CD14-positive monocyte (primary cell): Measurements from ENCODE around the gene ADH1A. TPM values are rescaled to one million over a fixed set of nuclear protein-coding genes. Genes with fewer than 3 reads are reported as not detected.

Experiments
- DNase-seq, 3 donors: peaks; one replicate each; pipeline ENCODE4 v3.0.0-alpha.2; 2011 to 2022
- H2AFZ ChIP-seq: 2 replicates; pipeline ENCODE4 v1.6.0; 2012; ENCODE audit warnings: mild to moderate bottlenecking, low read depth, low read length, inconsistent platforms; ENCODE audit not compliant: insufficient read depth, poor library complexity, severe bottlenecking
- H3K27ac ChIP-seq, 2 donors: 1 replicate in 1 of 2; 2 replicates in 1 of 2; pipeline ENCODE4 v1.5.1; 2012 to 2013; ENCODE audit warnings: low read length in 2 of 2, control low read depth in 1 of 2, inconsistent platforms in 1 of 2, low read depth in 1 of 2, mild to moderate bottlenecking in 1 of 2
- H3K27me3 ChIP-seq, 2 donors: one replicate each; pipeline versions ENCODE4 v1.6.0 to v1.6.1; 2011 to 2013; ENCODE audit warnings: low read length in 2 of 2; ENCODE audit not compliant: control insufficient read depth in 2 of 2, insufficient read depth in 2 of 2
- H3K36me3 ChIP-seq, 2 donors: replicated peaks in 1 of 2; 1 replicate in 1 of 2; 2 replicates in 1 of 2; pipeline versions ENCODE4 v1.5.1 to v1.6.1; 2012 to 2013; ENCODE audit warnings: low read length in 2 of 2, control low read depth in 1 of 2, inconsistent platforms in 1 of 2, mild to moderate bottlenecking in 1 of 2; ENCODE audit not compliant: insufficient read depth in 2 of 2, control insufficient read depth in 1 of 2
- H3K4me1 ChIP-seq, 2 donors: 1 replicate in 1 of 2; 2 replicates in 1 of 2; pipeline versions ENCODE4 v1.5.1 to v1.6.1; 2012 to 2013; ENCODE audit warnings: low read length in 2 of 2, control low read depth in 1 of 2, inconsistent platforms in 1 of 2, mild to moderate bottlenecking in 1 of 2, moderate library complexity in 1 of 2; ENCODE audit not compliant: insufficient read depth in 2 of 2, control insufficient read depth in 1 of 2
- H3K4me2 ChIP-seq: replicated peaks from 2 replicates; pipeline ENCODE3; 2012; ENCODE audit warnings: low read length, moderate library complexity, mild to moderate bottlenecking; ENCODE audit not compliant: poor library complexity, severe bottlenecking; ENCODE audit errors: extremely low read depth
- H3K4me3 ChIP-seq, 3 experiments: fragments of 200-600 bp in 1 of 3; sonication (generic) in 1 of 3; replicated peaks in 1 of 3; 1 replicate in 2 of 3; 2 replicates in 1 of 3; pipeline ENCODE4 v1.5.1; 2011 to 2013; ENCODE audit warnings: low read length in 3 of 3, mild to moderate bottlenecking in 3 of 3, control low read depth in 2 of 3, low read depth in 2 of 3, inconsistent platforms in 1 of 3, moderate library complexity in 1 of 3
- H3K79me2 ChIP-seq: 2 replicates; pipeline ENCODE4 v1.6.0; 2012; ENCODE audit warnings: mild to moderate bottlenecking, control low read depth, inconsistent platforms, low read length, moderate library complexity; ENCODE audit not compliant: insufficient read depth
- H3K9ac ChIP-seq: 2 replicates; pipeline ENCODE4 v1.6.0; 2017; ENCODE audit warnings: low read length, mild to moderate bottlenecking; ENCODE audit not compliant: insufficient read depth, poor library complexity, severe bottlenecking
- H3K9me3 ChIP-seq, 2 donors: replicated peaks in 1 of 2; 1 replicate in 1 of 2; 2 replicates in 1 of 2; pipeline versions ENCODE4 v1.5.1 to v1.6.1; 2012 to 2013; ENCODE audit warnings: low read length in 2 of 2, control low read depth in 1 of 2; ENCODE audit not compliant: control insufficient read depth in 1 of 2, insufficient read depth in 1 of 2
- H4K20me1 ChIP-seq: 2 replicates; pipeline ENCODE4 v1.6.0; 2012; ENCODE audit warnings: mild to moderate bottlenecking, low read length, control low read depth, moderate library complexity; ENCODE audit not compliant: insufficient read depth
- H3K27ac Mint-ChIP-seq, 7 donors: one replicate each; pipeline ENCODE4 v1.8.0; 2020; ENCODE audit warnings: mild to moderate bottlenecking in 7 of 7, mixed read lengths in 7 of 7, moderate library complexity in 6 of 7, inconsistent platforms in 2 of 7
- H3K27me3 Mint-ChIP-seq, 3 donors: one replicate each; pipeline ENCODE4 v1.8.0; 2021 to 2022; ENCODE audit warnings: low read depth in 3 of 3, mild to moderate bottlenecking in 3 of 3, mixed read lengths in 3 of 3, moderate library complexity in 3 of 3, inconsistent platforms in 1 of 3
- H3K36me3 Mint-ChIP-seq, 2 donors: one replicate each; pipeline ENCODE4 v1.8.0; 2020; ENCODE audit warnings: mixed read lengths in 2 of 2, inconsistent platforms in 1 of 2, mild to moderate bottlenecking in 1 of 2
- H3K4me1 Mint-ChIP-seq: one replicate; pipeline ENCODE4 v1.8.0; 2020; ENCODE audit warnings: mild to moderate bottlenecking, mixed read lengths
- H3K4me3 Mint-ChIP-seq, 2 donors: one replicate each; pipeline ENCODE4 v1.8.0; 2020; ENCODE audit warnings: mild to moderate bottlenecking in 2 of 2, mixed read lengths in 2 of 2, moderate library complexity in 1 of 2
- H3K9me3 Mint-ChIP-seq, 7 donors: one replicate each; pipeline ENCODE4 v1.8.0; 2020 to 2022; ENCODE audit warnings: mixed read lengths in 7 of 7, mild to moderate bottlenecking in 6 of 7, moderate library complexity in 6 of 7, inconsistent platforms in 2 of 7
- WGBS: methylation state at CpG from one replicate; pipeline ENCODE4 v1.1.5; 2013; ENCODE audit warnings: missing lambda C conversion rate; ENCODE audit not compliant: insufficient coverage; 5-methylcytosine and 5-hydroxymethylcytosine counted together
- intact Hi-C, 2 donors: fragments of 100-400 bp; cut with micrococcal nuclease; formaldehyde crosslinking; loops; one replicate each; pipeline versions ENCODE4 v1.15.0 to v1.15.1; 2023
- polyA plus RNA-seq, 3 donors: library from polyadenylated mRNA; depleted of rRNA in 1 of 3; unstranded in 2 of 3; stranded (reverse) in 1 of 3; fragments of 300-500 nt in 2 of 3; fragments of >200 nt in 1 of 3; fragmentation: Illumina TruSeq in 2 of 3; gene quantifications; 1 replicate in 2 of 3; 2 replicates in 1 of 3; pipeline ENCODE4 v1.2.3, GENCODE V29; 2012 to 2021
- TF ChIP-seq, protein P1 (sequence below): fragments of 200-600 bp; IDR thresholded peaks from one replicate; pipeline ENCODE4 v1.8.0; 2022; ENCODE audit warnings: antibody characterized with exemption, mild to moderate bottlenecking

ADH1A gene
- polyA plus RNA-seq, 3 donors, result not detected

DNA sequence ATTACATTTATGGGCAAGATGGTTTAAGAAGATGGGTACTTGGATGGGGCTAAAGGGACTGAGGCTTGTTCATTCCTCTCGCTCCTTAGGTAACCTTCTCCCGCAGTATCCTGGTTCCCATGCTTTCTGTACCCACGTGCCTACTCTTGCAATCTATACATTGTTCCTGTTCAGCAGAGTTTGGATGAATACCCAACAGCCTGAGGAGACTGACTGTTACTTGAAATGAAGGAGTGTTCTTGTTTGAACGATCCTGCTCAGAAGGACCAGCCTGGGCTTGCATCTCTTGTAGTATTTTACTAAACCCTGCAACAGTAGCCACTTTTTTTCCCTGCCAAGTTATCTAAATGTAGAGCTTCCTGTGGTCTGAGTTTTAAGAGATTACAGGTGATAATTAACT is 38.0 kb downstream of the ADH1A start:
- Histone ChIP-seq H3K27me3 (no peaks in the 10 kb centered on the region), H3K4me3 (no peak overlapping the region), H2AFZ (no peak overlapping the region), H3K27ac (no peak overlapping the region), H3K79me2 (no peaks in the 10 kb centered on the region), H4K20me1 (no peaks in the 10 kb centered on the region), H3K9ac (no peak overlapping the region), H3K36me3 (no peaks in the 10 kb centered on the region), H3K9me3 (peaks cover 7 to 10% of the 10 kb centered on the region in 2 donors), H3K4me2 (no peak overlapping the region), H3K4me1 (no peaks in the 10 kb centered on the region)
- H3K4me3 Mint-ChIP-seq, result no peak overlapping the region
- intact Hi-C loops, result no loop called here
- no CpG with 5 or more reads among the region's 4 CpGs for WGBS
- no peak for DNase-seq
- TF ChIP-seq, protein P1, sequence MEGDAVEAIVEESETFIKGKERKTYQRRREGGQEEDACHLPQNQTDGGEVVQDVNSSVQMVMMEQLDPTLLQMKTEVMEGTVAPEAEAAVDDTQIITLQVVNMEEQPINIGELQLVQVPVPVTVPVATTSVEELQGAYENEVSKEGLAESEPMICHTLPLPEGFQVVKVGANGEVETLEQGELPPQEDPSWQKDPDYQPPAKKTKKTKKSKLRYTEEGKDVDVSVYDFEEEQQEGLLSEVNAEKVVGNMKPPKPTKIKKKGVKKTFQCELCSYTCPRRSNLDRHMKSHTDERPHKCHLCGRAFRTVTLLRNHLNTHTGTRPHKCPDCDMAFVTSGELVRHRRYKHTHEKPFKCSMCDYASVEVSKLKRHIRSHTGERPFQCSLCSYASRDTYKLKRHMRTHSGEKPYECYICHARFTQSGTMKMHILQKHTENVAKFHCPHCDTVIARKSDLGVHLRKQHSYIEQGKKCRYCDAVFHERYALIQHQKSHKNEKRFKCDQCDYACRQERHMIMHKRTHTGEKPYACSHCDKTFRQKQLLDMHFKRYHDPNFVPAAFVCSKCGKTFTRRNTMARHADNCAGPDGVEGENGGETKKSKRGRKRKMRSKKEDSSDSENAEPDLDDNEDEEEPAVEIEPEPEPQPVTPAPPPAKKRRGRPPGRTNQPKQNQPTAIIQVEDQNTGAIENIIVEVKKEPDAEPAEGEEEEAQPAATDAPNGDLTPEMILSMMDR, result no peak
- H3K27me3 Mint-ChIP-seq, result no peaks in the 10 kb centered on the region
- H3K9me3 Mint-ChIP-seq, result peaks cover 2 to 17% (median 12%) of the 10 kb centered on the region in 7 donors
- H3K27ac Mint-ChIP-seq, result no peak overlapping the region
- H3K4me1 Mint-ChIP-seq, result no peaks in the 10 kb centered on the region
- no peaks in the 10 kb centered on the region for H3K36me3 Mint-ChIP-seq

DNA sequence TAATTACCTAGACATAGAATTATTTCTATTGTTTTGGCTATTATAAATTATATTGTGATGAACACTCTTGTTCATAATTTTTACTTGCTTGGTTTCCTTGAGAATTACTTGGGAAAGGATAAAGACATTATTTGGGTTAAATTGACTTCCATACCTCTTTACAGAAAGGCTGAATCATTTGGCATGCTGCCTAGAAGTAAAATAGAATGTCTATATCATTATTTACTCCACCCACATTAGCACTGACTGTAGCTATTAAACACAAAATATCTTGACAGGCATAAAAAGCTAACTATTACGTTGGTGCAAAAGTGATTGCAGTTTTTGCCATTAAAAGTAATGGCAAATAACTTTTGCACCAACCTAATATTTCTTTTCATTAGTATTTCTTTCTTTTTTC is 42.1 kb downstream of the ADH1A start:
- Histone ChIP-seq H3K36me3 (no peaks in the 10 kb centered on the region), H3K4me2 (no peak overlapping the region), H4K20me1 (no peaks in the 10 kb centered on the region), H3K4me1 (no peaks in the 10 kb centered on the region), H3K4me3 (no peak overlapping the region), H3K27me3 (no peaks in the 10 kb centered on the region), H2AFZ (no peak overlapping the region), H3K9me3 (peaks cover 13 to 17% of the 10 kb centered on the region in 2 donors), H3K9ac (no peak overlapping the region), H3K79me2 (no peaks in the 10 kb centered on the region), H3K27ac (no peak overlapping the region)
- 100% methylated on average over 1 of the region's 1 CpG for WGBS
- TF ChIP-seq, protein P1, result no peak
- intact Hi-C loops, result no loop called here
- Mint-ChIP-seq H3K9me3 (peaks cover 11 to 26% (median 17%) of the 10 kb centered on the region in 7 donors), H3K36me3 (no peaks in the 10 kb centered on the region), H3K27me3 (no peaks in the 10 kb centered on the region), H3K4me1 (no peaks in the 10 kb centered on the region), H3K27ac (no peak overlapping the region), H3K4me3 (no peak overlapping the region)
- DNase-seq, result no peak
